ENCODE measurements around the gene DISP3. TPM values are rescaled to one million over a fixed set of nuclear protein-coding genes. Genes with fewer than 3 reads are reported as not detected.

DISP3 gene
- total RNA-seq, 2 experiments from 2014 or later = 0.97 to 1.7 TPM

GRCh38 chr1:11475748-11476147 is 3.2 kb upstream of the DISP3 start:
- ChIA-PET POLR2A (no interaction called here), CTCF (ENCODE audit: unreplicated experiment) (no interaction called here)
- H3K79me2 ChIP-seq (ENCODE audit: insufficient read depth, low read depth, low read length) = no peaks in the 10 kb centered on the region
- H2AFZ ChIP-seq (ENCODE audit: low read length) = no peak overlapping the region
- no peaks in the 10 kb centered on the region for H3K4me1 ChIP-seq (ENCODE audit: insufficient read depth, low read length, poor library complexity, severe bottlenecking)
- no peak overlapping the region for H3K4me2 ChIP-seq (ENCODE audit: low read length)
- no peak for DNase-seq (ENCODE audit: low spot score)
- no peak overlapping the region for H3K27ac ChIP-seq (ENCODE audit: low read depth, low read length, poor library complexity, severe bottlenecking)
- BruUV-seq (replicated peaks) = no TSS peak
- H4K20me1 ChIP-seq (ENCODE audit: insufficient read depth, low read length) = no peaks in the 10 kb centered on the region
- TF ChIP-seq CTCF (conservative IDR thresholded peaks at IDR 0.05; ENCODE audit: low read length) (no peak), EZH2phosphoT487 (IDR thresholded peaks at IDR 0.05; ENCODE audit: borderline replicate concordance, low read depth, low read length) (no peak)
- H3K9me3 ChIP-seq (ENCODE audit: low read length) = no peaks in the 10 kb centered on the region
- intact Hi-C loops (cut with micrococcal nuclease; ENCODE audit: unreplicated experiment) = no loop called here
- no peaks in the 10 kb centered on the region for H3K36me3 ChIP-seq (ENCODE audit: insufficient read depth, low read length)
- no peaks in the 10 kb centered on the region for H3K9me2 ChIP-seq (ENCODE audit: insufficient read depth, low read length)
- H3K4me3 ChIP-seq (ENCODE audit: low read depth, low read length, poor library complexity, severe bottlenecking) = no peak overlapping the region

DNA sequence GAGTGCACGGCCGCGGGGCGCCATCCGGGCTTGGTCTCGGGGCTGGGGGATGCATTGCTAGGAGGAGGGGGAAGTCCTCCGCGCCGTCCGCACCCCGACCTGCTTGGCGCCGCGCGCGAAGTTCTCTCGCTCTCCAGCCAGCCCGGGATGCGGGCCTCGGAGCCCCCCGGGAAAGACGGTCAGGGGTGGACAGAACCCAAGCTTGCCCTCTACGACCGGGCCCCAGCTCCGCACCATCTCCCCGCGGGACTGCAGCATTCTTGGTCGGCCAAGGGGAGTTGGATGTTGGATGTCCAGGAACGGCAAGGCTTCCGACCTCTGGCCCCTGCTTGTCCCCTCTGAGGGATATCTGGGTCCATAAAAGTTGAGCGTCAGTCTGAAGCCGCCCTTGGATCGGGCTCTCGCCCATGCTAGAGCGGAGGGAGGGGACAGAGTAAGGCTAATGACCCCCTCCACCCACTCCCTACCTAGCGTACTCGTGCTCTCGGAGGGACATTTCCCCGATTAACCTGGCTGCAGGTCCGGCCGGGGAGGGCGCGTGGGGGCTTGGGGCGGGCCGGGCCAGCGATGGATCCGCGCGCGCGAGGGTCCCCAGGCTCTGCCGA is 522 bp downstream of the DISP3 start:
- ChIA-PET POLR2A (no interaction called here), CTCF (ENCODE audit: unreplicated experiment) (no interaction called here)
- intact Hi-C loops (cut with micrococcal nuclease; ENCODE audit: unreplicated experiment) = loop anchor here (2.0 kb wide), 1 partner anchor 159 kb away; no protein-coding TSS in a partner anchor
- no peak for DNase-seq (ENCODE audit: low spot score)
- H3K27ac ChIP-seq (ENCODE audit: low read depth, low read length, poor library complexity, severe bottlenecking) = no peak overlapping the region
- no peaks in the 10 kb centered on the region for H3K9me2 ChIP-seq (ENCODE audit: insufficient read depth, low read length)
- no peaks in the 10 kb centered on the region for H3K4me1 ChIP-seq (ENCODE audit: insufficient read depth, low read length, poor library complexity, severe bottlenecking)
- H3K79me2 ChIP-seq (ENCODE audit: insufficient read depth, low read depth, low read length) = no peaks in the 10 kb centered on the region
- BruUV-seq (replicated peaks) = no TSS peak
- no peaks in the 10 kb centered on the region for H3K9me3 ChIP-seq (ENCODE audit: low read length)
- peak overlapping the region; percentile 77 for H3K4me2 ChIP-seq (ENCODE audit: low read length)
- H3K4me3 ChIP-seq (ENCODE audit: low read depth, low read length, poor library complexity, severe bottlenecking) = peak overlapping the region; percentile 70
- H2AFZ ChIP-seq (ENCODE audit: low read length) = peak overlapping the region; percentile 68
- TF ChIP-seq CTCF (conservative IDR thresholded peaks at IDR 0.05; ENCODE audit: low read length) (no peak), EZH2phosphoT487 (IDR thresholded peaks at IDR 0.05; ENCODE audit: borderline replicate concordance, low read depth, low read length) (no peak)
- no peaks in the 10 kb centered on the region for H3K36me3 ChIP-seq (ENCODE audit: insufficient read depth, low read length)
- H4K20me1 ChIP-seq (ENCODE audit: insufficient read depth, low read length) = no peaks in the 10 kb centered on the region

DNA sequence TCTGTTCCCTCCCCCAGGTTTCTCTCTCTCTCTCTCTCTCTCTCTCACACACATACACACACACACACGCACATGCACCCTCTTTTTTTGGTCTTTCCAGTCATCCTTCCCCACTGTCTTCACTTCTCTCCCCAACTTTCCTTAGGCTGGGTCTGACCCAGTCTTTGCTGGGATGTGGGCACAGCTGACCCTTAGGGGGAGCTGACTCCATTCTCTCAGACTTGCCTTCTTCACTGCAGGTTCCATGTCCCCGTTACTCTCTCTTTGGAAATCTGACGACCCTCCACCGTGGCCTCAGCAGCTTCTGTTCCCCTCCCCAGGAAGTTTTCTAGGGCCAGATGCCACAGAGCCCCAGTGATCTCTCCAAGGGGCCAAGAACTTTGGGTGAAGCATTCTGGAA is 2.1 kb downstream of the DISP3 start:
- H3K36me3 ChIP-seq (ENCODE audit: insufficient read depth, low read length) = no peaks in the 10 kb centered on the region
- no TSS peak for BruUV-seq (replicated peaks)
- no peaks in the 10 kb centered on the region for H3K9me2 ChIP-seq (ENCODE audit: insufficient read depth, low read length)
- intact Hi-C loops (cut with micrococcal nuclease; ENCODE audit: unreplicated experiment) = no loop called here
- ChIA-PET POLR2A (interaction anchor here (0.6 kb wide), 1 partner anchor 132 kb away, joined by 3 read pairs; no protein-coding TSS in a partner anchor), CTCF (ENCODE audit: unreplicated experiment) (interaction anchor here (0.5 kb wide), 1 partner anchor 131 kb away, joined by 3 read pairs; no protein-coding TSS in a partner anchor)
- TF ChIP-seq EZH2phosphoT487 (IDR thresholded peaks at IDR 0.05; ENCODE audit: borderline replicate concordance, low read depth, low read length) (no peak), CTCF (conservative IDR thresholded peaks at IDR 0.05; ENCODE audit: low read length) (peak; percentile 38; the same call in 1 of the 2 replicates)
- no peak overlapping the region for H3K4me3 ChIP-seq (ENCODE audit: low read depth, low read length, poor library complexity, severe bottlenecking)
- H3K4me1 ChIP-seq (ENCODE audit: insufficient read depth, low read length, poor library complexity, severe bottlenecking) = no peaks in the 10 kb centered on the region
- H3K9me3 ChIP-seq (ENCODE audit: low read length) = no peaks in the 10 kb centered on the region
- no peaks in the 10 kb centered on the region for H4K20me1 ChIP-seq (ENCODE audit: insufficient read depth, low read length)
- H3K79me2 ChIP-seq (ENCODE audit: insufficient read depth, low read depth, low read length) = no peaks in the 10 kb centered on the region
- DNase-seq (ENCODE audit: low spot score) = no peak
- no peak overlapping the region for H3K27ac ChIP-seq (ENCODE audit: low read depth, low read length, poor library complexity, severe bottlenecking)
- no peak overlapping the region for H2AFZ ChIP-seq (ENCODE audit: low read length)
- H3K4me2 ChIP-seq (ENCODE audit: low read length) = no peak overlapping the region
